ENCODE results near the gene CYTH3. TPM values are rescaled to one million over a fixed set of nuclear protein-coding genes. Genes with fewer than 3 reads are reported as not detected.

Gene CYTH3
- total RNA-seq, 1 experiment from 2014 or later, result 29.1 TPM

GRCh38 chr7:6279937-6280336 is 7.5 kb upstream of the CYTH3 start:
- Mint-ChIP-seq H3K4me3 (ENCODE audit: unreplicated experiment) (no peak overlapping the region), H3K9me3 (ENCODE audit: unreplicated experiment) (peaks cover 9% of the 10 kb centered on the region), H3K36me3 (ENCODE audit: insufficient read depth, unreplicated experiment) (peaks cover 14% of the 10 kb centered on the region), H3K4me1 (ENCODE audit: low read depth, unreplicated experiment) (peaks cover 19% of the 10 kb centered on the region), H3K27me3 (ENCODE audit: insufficient read depth, unreplicated experiment) (no peaks in the 10 kb centered on the region), H3K27ac (ENCODE audit: unreplicated experiment) (no peak overlapping the region)
- no peaks in the 10 kb centered on the region for H3K27me3 ChIP-seq (replicated peaks; ENCODE audit: control insufficient read depth, insufficient read depth, low read length)
- no peak overlapping the region for H3K4me3 ChIP-seq (ENCODE audit: low read depth, low read length)
- TF ChIP-seq, protein P1, sequence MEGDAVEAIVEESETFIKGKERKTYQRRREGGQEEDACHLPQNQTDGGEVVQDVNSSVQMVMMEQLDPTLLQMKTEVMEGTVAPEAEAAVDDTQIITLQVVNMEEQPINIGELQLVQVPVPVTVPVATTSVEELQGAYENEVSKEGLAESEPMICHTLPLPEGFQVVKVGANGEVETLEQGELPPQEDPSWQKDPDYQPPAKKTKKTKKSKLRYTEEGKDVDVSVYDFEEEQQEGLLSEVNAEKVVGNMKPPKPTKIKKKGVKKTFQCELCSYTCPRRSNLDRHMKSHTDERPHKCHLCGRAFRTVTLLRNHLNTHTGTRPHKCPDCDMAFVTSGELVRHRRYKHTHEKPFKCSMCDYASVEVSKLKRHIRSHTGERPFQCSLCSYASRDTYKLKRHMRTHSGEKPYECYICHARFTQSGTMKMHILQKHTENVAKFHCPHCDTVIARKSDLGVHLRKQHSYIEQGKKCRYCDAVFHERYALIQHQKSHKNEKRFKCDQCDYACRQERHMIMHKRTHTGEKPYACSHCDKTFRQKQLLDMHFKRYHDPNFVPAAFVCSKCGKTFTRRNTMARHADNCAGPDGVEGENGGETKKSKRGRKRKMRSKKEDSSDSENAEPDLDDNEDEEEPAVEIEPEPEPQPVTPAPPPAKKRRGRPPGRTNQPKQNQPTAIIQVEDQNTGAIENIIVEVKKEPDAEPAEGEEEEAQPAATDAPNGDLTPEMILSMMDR (IDR thresholded peaks at IDR 0.05; ENCODE audit: insufficient read depth in 1 of 2, low read depth in 1 of 2, low read length in 1 of 2, severe bottlenecking in 1 of 2, unreplicated experiment in 1 of 2), result no peak
- H3K9me3 ChIP-seq, result no peaks in the 10 kb centered on the region
- CTCF ChIA-PET, result no interaction called here
- DNase-seq, result no peak
- BruUV-seq (replicated peaks), result no TSS peak
- POLR2A ChIA-PET, result no interaction called here
- H3K4me1 ChIP-seq, result peaks cover 31% of the 10 kb centered on the region
- intact Hi-C loops (cut with micrococcal nuclease; ENCODE audit: unreplicated experiment), result no loop called here
- H3K36me3 ChIP-seq (ENCODE audit: control insufficient read depth, insufficient read depth, low read length), result no peaks in the 10 kb centered on the region

DNA sequence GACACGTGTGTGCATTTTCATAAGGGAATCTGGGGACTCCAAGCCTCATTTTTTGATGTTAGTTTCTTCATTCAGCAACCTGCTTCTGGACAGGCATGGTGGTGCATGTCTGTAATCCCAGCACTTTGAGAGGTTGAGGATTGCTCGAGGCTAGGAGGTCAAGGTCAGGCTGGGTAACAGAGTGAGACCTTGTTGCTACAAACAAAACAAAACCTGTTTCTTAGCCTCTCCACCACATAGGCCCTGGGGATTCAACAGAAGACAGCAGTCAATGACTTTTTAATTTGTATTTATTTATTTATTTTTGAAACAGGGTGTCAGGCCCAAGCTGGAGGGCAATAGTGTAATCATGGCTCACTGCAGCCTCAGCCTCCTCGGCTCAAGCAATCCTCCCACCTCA is 6.9 kb upstream of the CYTH3 start:
- no peaks in the 10 kb centered on the region for H3K36me3 ChIP-seq (ENCODE audit: control insufficient read depth, insufficient read depth, low read length)
- TF ChIP-seq, protein P1 (IDR thresholded peaks at IDR 0.05; ENCODE audit: insufficient read depth in 1 of 2, low read depth in 1 of 2, low read length in 1 of 2, severe bottlenecking in 1 of 2, unreplicated experiment in 1 of 2), result no peak
- H3K36me3 Mint-ChIP-seq (ENCODE audit: insufficient read depth, unreplicated experiment), result peaks cover 8% of the 10 kb centered on the region
- intact Hi-C loops (cut with micrococcal nuclease; ENCODE audit: unreplicated experiment), result no loop called here
- no peak overlapping the region for H3K4me3 Mint-ChIP-seq (ENCODE audit: unreplicated experiment)
- H3K4me1 Mint-ChIP-seq (ENCODE audit: low read depth, unreplicated experiment), result peaks cover 13% of the 10 kb centered on the region
- no TSS peak for BruUV-seq (replicated peaks)
- CTCF ChIA-PET, result no interaction called here
- H3K9me3 Mint-ChIP-seq (ENCODE audit: unreplicated experiment), result peaks cover 4% of the 10 kb centered on the region
- peaks cover 37% of the 10 kb centered on the region for H3K4me1 ChIP-seq
- no peaks in the 10 kb centered on the region for H3K27me3 Mint-ChIP-seq (ENCODE audit: insufficient read depth, unreplicated experiment)
- H3K27me3 ChIP-seq (replicated peaks; ENCODE audit: control insufficient read depth, insufficient read depth, low read length), result no peaks in the 10 kb centered on the region
- H3K27ac Mint-ChIP-seq (ENCODE audit: unreplicated experiment), result no peak overlapping the region
- no peaks in the 10 kb centered on the region for H3K9me3 ChIP-seq
- POLR2A ChIA-PET, result no interaction called here
- no peak for DNase-seq
- H3K4me3 ChIP-seq (ENCODE audit: low read depth, low read length), result no peak overlapping the region

- Mint-ChIP-seq H3K4me1 (ENCODE audit: low read depth, unreplicated experiment) (peaks cover 10% of the 10 kb centered on the region), H3K27me3 (ENCODE audit: insufficient read depth, unreplicated experiment) (no peaks in the 10 kb centered on the region), H3K27ac (ENCODE audit: unreplicated experiment) (no peak overlapping the region), H3K9me3 (ENCODE audit: unreplicated experiment) (no peaks in the 10 kb centered on the region), H3K36me3 (ENCODE audit: insufficient read depth, unreplicated experiment) (peaks cover 3% of the 10 kb centered on the region), H3K4me3 (ENCODE audit: unreplicated experiment) (no peak overlapping the region)
- ChIA-PET CTCF (no interaction called here), POLR2A (no interaction called here)
- peaks cover 37% of the 10 kb centered on the region for H3K4me1 ChIP-seq
- no peak overlapping the region for H3K4me3 ChIP-seq (ENCODE audit: low read depth, low read length)
- H3K9me3 ChIP-seq, result no peaks in the 10 kb centered on the region
- TF ChIP-seq, protein P1 (IDR thresholded peaks at IDR 0.05; ENCODE audit: insufficient read depth in 1 of 2, low read depth in 1 of 2, low read length in 1 of 2, severe bottlenecking in 1 of 2, unreplicated experiment in 1 of 2), result no peak
- H3K36me3 ChIP-seq (ENCODE audit: control insufficient read depth, insufficient read depth, low read length), result no peaks in the 10 kb centered on the region
- DNase-seq, result no peak
- BruUV-seq (replicated peaks), result no TSS peak
- no peaks in the 10 kb centered on the region for H3K27me3 ChIP-seq (replicated peaks; ENCODE audit: control insufficient read depth, insufficient read depth, low read length)
- intact Hi-C loops (cut with micrococcal nuclease; ENCODE audit: unreplicated experiment), result no loop called here
Measured at GRCh38 chr7:6278749-6279310, 6.4 kb upstream of the CYTH3 start.
